T-helper 2 cell (primary cell): ENCODE results near the gene ARHGEF6.

Source experiments
- DNase-seq, 5 experiments: peaks; one replicate each; pipeline versions ENCODE4 v3.0.0 to v3.0.0-alpha.2; 2012 to 2022

The ARHGEF6 gene

DNA sequence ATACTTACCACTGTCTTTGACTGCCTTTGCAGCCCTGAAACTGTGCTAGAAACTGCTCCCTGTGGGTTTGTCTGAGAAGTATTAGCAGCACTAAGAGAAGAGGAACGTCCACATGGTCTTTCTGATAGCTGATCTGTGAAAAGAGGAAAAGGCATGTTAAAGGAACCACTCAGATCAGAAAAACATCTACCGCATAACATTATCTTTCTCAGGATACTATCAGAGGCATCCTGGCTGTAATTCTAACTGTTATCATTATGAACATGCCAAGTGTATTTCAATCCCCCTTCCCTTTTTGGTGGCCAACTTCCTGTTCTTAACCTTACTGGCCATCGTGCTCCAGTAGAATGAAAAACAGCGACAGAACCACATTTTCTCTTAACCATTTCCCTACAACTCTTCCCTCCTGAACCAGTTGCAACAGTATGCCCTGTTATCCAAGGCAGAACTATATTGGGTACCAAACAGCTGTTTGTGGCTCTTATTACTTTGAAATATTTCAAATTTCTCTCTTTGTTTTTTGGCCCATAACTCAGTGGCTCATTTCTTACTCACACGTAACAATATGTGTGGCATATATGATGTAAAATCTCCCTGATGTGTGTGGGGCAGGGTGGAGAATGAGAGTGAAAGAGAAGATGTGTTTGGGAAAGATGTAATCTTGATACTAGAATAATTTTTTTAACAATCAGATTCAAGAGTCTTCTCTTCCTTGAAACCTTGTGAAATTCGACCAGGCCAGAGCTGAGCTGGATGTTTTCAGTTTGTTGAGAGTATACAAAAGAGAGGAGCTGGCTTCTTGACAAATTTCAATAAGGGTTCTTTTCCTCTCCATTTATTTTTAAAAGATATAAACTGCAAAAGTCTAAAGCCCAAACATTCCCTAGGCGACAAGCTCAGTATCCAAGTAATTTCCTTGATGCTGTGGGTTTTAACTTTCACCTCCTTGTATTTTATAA lies 35.2 kb downstream of the ARHGEF6 start:
- no peak for DNase-seq

DNA sequence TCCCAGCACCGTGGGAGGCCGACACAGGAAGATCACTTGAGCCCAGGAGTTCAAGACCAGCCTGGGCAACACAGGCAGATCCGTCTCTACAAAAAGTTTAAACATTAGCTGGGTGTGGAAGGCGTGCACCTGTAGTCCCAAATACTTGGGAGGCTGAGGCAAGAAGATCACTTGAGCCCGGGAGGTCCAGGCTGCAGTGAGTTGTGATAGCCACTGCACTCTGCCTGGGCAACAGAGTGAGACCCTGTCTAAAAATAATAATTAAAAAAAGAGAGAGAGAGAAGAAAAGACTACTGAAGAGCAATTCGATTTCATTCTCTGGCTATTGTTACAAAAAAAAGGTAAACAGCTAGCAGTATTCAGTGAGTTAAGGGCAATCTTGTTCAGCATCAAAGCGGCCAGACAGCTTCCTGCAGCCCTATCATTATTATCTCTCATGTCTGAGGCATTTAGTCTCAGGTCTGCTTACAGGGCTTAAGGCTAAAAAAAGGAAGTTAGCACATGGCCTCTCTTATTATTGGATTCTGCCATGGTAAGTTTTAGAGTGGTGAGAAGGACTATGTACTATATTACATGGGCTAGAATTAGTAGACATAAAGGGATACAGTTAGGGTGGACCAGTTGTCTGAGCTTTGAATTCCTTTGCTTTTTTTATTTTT lies 37.9 kb downstream of the ARHGEF6 start:
- DNase-seq, result no peak

DNA sequence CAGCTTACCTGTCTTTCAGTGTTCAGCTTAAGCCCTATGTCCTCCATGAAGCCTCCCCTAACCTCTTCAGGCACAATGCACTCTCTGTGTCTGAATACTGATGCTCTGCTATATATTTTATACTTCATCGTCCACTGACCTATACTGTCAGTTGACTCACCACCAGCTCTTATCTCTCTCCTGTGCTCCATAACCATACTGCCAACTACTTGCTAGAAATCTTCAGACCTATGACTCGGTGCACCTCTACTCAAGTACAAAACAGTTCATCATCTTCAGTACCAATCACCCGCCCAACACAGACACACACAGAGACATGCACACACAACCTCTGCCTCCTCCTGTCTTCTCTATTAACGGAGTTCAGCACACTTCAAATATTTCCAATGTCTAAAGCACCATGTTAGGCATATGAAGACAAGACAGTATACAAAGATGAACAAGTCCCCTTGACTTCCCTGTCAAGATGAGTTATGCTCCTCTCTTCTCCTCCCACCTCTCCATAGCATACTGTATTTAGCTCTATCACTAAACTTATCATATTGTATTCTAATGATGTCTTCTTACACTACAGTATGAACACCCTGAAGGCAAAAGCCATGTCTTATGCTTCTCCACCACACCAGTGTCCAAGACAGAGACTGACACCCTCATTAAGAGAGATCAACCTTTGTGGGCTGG lies 42.5 kb downstream of the ARHGEF6 start:
- DNase-seq, result no peak

DNA sequence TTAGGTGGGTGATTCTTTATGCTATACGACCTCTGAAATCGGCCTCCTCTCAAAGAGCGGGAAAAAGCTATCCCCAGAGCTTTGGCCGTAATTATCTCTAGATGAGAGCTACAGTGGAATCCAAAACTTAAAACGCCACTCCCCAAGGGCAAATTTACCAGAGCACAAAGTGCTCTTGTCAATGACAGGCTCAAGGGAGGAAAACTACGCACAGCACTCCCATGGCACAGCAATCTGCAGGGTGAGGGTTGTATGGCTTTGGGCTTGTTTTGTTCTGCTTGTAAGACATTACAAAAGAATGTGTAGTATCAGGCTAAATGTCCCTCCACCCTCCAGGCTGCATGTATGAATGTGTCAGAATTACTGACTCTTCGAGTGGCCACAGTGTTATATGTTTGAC lies 44.0 kb downstream of the ARHGEF6 start:
- DNase-seq, result no peak

DNA sequence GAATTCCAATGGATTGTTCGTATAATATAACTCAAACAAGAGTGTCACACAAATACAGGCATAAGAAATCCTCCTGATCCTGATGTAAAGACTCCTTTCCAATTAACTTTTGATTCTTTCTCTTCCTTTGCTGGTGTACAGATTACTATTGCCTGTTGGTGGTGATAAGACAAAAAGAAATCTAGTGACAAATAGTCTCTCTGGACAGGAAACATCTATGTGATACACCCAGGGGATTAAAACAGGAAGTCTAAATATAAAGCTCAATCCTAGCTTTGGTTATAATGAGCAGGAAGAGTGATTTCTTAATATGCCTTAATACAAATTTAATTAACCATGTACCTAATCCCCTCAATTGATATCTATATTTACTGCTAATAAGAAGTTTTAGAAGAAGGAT lies 45.1 kb downstream of the ARHGEF6 start:
- DNase-seq, result no peak

DNA sequence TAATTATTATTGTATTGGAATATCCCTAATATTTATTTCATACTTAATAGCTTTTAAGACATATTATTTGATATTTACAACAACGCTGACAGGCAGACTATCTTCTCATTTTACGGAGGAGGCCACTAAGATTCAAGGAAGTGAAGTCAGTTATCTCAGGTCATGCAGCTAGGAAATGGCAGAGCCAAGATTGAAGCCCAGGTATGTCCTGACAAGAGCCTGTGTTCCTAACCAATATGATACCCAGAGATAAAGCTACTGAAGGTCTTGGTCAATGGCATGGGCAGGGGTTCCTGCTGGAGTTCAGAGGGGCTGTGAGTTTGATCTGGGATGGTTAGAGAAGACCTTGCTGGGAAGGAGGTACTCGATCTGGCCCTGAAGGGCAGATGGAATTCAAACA lies 47.1 kb downstream of the ARHGEF6 start:
- no peak for DNase-seq

DNA sequence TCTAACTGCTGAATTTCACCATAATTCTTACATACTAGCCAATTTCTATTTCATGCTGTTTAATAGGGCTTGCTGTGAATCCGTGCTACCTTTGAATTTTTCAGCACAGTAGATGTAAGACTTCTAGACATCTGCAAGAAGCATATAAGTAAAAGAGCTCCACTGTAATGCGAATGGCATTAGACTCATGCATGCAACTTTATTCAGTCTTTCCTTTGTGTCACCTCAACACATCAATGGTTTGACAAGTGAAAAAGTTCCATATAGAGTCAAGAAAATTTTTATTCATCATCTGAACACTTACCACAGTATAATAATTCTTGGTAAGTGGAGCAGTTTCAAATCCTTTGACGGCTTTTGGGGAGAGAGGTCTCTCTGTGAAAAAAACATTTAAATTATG lies 48.9 kb downstream of the ARHGEF6 start:
- no peak for DNase-seq

DNA sequence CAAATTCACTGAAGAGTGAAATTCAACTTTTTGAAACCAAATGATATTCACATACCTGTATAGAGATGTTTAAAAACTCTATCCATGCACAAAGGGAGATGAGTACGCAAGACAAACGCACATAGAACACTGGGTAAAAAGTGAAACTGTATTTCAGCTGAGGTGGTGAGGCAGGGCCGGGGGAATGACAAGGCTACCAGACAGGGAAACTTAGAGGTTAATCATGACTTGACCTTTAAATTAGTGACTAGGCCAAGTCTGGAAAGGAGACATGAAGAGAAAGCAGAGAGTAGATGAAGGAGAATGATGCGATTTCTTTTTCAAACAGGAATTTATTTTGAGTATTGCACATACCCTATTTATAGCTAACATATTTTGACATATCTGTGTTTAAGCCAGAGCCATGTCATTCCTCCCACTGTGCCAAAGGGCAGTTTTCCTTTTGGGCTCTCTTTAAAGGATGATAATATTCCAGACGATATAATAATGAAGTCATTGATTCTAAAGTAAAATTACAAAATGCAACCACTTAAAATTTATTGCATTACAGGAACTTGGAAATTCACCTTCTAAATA lies 49.4 kb downstream of the ARHGEF6 start:
- DNase-seq, result no peak

DNA sequence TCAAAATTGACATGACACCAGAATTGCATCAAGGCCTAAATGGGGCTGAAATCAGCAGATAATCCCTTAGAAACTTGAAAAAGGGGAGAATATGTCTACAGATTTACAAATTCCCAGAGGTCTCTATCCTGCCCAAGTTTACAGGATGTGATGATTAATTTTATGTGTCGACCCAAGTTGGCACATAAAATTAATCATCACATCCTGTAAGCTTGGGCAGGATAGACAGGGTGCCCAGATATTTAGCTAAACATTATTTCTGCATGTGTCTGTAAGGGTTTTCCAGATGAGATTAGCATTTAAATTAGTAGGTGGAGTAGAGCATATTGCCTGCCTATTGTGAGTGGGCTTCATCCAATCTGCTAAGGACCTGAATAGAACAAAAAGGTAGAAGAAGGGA lies 52.3 kb downstream of the ARHGEF6 start:
- no peak for DNase-seq

DNA sequence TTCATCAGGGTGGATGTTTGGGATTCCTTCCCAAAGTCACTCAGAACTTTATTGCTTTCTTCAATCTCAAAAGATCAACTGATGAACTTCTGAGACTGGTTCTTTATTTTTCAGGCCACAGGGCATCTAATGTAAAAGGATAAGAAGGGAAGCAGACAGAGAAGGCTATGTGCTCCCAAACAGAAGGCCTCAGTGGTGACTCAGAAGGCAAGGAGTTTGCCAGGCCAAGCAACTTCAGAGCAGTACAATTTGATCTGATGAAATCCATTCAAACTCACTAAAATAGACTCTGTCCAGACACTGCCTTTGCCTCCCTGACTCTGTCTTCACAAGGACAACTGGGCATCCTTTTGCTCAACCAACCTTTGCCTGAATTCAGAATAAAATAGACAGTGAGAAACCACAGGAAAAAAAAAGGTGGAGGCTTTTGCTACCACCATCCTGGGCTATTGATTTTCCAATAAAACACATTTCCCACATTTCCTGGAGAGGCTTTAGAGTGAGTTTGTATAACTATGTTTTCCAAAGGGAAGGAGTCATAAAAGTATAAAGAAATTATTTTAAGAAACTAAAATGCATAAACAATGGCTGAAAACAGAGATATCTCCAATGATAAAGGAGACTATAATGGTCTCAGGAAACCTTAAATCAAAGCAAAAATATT lies 55.2 kb downstream of the ARHGEF6 start:
- no peak for DNase-seq

DNA sequence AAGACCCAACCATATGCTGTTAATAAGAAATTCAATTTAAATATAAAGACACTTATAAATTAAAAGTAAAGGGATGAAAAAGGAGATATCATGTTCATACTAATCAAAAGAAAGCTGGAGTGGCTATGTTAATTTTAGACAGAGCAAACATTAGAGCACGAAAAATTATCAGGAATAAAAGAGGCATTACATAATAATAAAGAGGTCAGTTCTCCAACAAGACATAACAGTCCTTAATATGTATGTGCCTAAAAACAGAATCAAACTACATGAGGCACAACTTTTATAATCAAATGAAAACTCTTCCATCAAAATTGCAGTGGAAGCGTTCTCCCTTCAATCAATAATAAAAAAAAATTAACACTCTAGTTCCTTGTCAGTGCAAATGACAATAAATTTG lies 62.6 kb downstream of the ARHGEF6 start:
- no peak for DNase-seq

DNA sequence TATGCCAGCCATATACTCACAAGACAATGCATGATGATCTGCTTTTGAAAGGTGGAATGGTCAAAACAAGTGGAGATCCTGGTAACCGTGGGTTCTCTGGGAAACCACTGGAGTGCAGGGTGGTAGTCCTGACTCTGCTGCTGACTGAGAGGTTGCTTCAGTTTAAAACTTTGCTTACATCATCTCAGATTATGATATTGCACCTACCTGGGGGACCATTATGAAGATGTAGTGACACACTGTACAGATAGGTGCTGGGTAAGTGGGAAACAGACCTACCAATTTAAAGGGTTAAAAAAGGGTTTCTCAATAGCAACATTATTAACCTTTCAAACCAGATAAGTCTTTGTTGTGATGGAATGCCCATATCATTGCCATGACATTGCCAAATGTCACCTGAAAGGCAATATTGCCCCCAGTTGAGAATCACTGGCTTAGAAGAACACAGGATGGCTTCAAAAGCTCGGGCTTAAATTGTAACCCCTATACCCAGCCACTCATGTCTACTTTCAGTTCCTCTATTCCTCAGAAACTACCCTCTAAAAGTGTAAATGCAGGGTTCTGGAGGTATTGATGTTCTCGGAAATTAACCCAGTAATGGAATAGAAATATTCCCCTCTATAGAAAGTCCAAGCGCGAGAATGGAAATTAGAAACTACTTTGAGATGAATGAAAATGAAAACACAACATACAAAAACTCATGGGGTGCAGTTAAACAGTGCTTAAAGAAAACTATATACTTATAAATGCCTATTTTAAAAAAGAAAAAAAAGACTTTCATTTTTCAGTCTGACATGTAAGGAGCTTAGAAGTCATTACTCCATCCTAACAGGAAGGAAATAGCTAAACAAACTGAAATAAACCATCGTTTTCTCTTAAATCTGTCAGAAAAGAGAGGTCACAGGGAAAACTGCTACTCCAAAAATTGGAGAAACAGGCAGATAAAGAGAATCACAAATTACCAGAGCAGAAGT lies 65.8 kb downstream of the ARHGEF6 start:
- DNase-seq, result no peak

DNA sequence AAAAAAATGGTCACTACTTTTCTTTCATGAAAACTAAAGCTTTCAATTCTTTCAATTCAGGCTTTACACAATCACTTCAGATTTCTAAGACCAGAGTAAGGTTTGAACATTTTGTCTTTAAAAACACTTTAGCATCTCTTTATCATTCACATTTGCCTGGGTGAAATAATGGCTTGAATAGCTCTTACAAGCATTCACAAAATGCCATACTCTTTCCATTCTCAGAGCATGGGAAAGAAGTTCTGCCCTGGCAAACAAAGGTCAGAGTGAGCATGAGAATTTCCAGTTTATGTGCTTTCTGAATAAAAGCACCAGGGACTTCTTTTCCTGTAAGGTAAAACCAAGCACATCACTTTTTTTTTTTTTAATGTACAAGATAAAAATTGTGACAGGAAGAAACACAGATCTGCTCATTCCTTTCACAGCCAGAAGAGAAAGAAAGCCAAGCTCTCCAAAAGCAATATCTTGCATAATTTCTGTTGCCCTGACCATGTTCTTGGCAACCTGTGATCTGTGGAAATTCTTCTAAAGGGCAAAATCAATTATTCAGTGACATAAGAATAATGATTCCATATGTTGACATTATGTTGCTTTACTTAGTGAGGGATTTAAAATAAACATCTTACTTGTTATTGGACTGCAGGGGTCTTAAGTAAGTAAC lies 68.0 kb downstream of the ARHGEF6 start:
- DNase-seq, result no peak

DNA sequence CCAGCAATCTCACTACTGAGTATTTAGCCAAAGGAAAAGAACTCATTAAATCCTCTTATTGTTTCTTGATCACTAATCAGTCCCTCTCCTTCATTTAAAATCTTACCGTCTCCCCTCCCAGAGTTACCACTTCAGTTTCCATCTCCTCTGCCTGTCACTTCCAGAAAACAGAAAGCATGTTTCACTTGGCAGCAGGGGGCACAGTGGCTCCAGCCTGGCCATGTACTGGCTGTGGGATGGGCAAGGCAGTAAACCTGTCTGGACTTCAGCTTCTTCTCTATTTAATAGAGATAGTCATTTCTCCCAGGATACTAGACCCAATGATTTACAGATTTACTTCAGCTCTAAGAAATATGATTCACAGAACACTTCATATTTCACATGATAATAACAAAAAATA lies 69.6 kb downstream of the ARHGEF6 start:
- peak in 1 of 5 experiments; percentile 16 for DNase-seq

DNA sequence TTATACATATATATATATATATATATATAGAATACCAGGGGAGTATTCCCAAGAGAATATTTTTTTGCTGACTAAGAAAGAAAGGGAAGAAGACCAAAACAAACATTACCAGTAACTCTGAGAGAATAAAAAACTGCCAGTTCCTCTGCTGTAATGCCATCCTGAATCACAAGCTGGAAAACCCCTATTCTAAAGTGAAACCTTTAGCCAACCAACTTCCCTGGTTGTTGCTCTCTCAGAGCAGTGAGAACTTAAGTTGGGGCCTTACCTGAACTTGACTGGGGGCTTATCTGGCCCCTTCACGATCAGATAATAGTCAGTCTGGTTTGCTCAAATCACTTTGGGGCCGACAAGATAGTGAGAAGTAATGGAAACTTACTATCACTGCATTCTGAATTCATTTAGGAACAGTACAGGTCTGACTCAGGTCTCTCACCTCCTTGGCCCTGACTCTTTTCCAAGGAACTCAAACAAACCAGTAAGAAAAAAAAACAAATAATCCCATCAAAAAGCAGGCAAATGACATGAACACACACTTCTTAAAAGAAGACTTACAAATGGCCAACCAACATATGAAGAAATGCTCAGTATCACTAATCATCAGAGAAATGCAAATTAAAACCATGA lies 70.3 kb downstream of the ARHGEF6 start:
- DNase-seq, result peak in 1 of 5 experiments; percentile 60

DNA sequence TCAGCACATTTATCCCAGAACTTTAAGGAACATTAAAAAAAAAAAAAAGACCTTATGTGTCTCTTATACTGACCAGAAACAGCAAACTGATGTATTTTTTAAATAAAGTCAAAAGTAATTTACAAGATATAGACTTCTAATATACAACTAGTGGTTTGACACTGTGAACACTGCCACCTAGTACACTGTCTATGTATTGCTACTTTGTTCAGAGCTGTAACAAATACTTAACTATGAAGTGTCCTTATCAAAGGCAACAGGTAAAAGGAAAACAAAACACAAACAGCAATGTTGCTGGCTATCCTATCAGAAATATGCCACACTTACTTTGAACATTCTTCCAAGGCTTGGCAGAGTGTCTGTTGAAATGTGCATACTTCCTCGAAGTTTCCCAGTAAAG lies 72.4 kb downstream of the ARHGEF6 start:
- peak in 1 of 5 experiments; percentile 44 for DNase-seq

DNA sequence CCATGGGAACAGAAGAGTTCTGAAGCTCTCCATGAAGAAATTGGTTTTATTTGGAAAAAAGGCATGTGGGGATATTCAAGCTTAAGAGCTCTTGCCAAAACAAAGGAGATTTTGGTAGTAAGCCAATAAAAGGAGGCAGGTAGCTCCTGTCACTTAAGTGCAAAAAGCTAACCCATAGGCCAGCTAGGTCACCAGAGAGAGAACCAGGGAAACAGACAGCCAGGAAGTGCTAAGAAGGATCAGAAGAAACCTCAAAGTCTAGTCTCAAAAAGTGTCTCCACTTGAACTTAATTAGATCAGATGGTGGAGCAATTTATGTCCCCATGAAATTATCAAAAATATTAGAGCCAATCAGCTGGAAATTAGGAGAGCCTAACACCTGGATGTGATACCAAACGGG lies 83.6 kb downstream of the ARHGEF6 start:
- DNase-seq, result no peak

DNA sequence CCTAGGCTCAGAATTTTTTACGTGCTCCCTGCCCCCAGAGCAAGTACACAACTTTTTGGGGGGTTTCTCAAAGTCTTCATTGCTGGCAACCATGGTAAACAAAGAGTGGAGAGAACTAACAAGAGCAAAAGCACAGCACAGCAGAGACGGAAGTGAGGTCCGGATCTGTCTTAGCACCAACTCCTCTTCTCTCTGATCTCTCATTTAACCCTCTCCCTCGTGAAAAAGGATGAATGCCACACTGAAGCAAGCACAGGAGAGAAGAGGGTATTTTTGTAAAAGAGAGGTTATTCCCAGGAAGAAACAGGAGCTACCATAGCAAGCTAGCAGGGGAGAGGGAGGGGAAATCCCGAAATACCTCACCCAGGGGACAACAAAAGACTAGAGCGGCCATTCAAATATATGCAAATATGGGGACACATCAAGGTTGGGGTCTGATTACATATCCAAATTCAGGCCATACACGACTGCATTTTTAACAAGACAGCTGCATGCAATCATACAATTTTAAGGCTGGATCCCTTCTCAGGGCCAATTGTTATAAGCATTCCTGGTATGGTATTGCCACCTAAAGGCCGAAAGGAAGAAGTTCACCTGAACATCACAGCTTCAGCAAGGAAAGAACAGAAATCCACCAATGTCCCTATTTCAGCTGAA lies 86.2 kb downstream of the ARHGEF6 start:
- peak in 2 of 5 experiments; percentile 39 to 73 for DNase-seq

DNA sequence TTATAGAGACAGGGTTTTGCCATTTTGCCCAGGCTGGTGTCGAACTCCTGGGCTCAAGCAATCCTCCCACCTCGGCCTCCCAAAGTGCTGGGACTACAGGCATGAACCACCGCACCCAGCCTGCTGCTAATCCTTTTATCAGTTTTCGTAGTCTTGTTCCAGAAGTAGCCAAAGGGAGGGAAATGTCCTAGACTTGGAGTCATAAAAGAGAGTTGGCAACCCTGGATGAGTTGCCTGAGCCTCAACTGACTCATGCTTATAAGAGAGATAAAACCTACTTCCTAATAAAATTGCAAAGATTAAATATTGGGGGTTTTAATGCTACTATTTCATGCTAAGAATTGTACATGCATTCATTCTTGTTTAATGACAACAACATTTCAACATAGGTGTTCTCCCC lies 88.5 kb downstream of the ARHGEF6 start:
- DNase-seq, result no peak
